RWPE1 (cell line): Measurements from ENCODE around the gene WDR35.
"Not testable (repeated sequence)": the region's sequence is repeated elsewhere in the genome, so short reads cannot be mapped to it uniquely, and the experiment has no call there.

ENCODE experiments used
- CTCF ChIA-PET: fragments of 350-600 bp; sonication (Branson Sonifier 250); formaldehyde crosslinking; extraction: SDS; loops from one replicate; lab custom pipeline; 2021; lab: Yijun Ruan, JAX
- POLR2A ChIA-PET: fragments of 400-600 bp; formaldehyde crosslinking; extraction: SDS; loops from one replicate; lab custom pipeline; 2020; ENCODE audit warnings: antibody characterized with exemption; ENCODE audit not compliant: low non-redundant PET; lab: Yijun Ruan, JAX
- DNase-seq: peaks from one replicate; pipeline ENCODE4 v3.0.0; 2012; ENCODE audit warnings: low spot score
- H3K27ac ChIP-seq: fragments of 450-650 bp; 2 replicates; pipeline ENCODE4 v1.5.1; 2017
- CTCF ChIP-seq: fragments of 450-650 bp; conservative IDR thresholded peaks from 2 replicates; pipeline ENCODE4 v1.5.1; 2017; ENCODE audit warnings: low read depth, mild to moderate bottlenecking

WDR35 gene

GRCh38 chr2:19885791-19886190 lies 104.1 kb downstream of the WDR35 start:
- ChIA-PET CTCF (no interaction called here), POLR2A (no interaction called here)
- no peak for TF ChIP-seq CTCF
- H3K27ac ChIP-seq, result no peak overlapping the region
- no peak for DNase-seq

- no peak overlapping the region for H3K27ac ChIP-seq
- ChIA-PET CTCF (no interaction called here), POLR2A (no interaction called here)
- no peak for TF ChIP-seq CTCF
- DNase-seq, result no peak
These were observed 105.8 kb downstream of the WDR35 start for GRCh38 chr2:19883971-19884720.

- H3K27ac ChIP-seq, result no peak overlapping the region
- POLR2A ChIA-PET, result no interaction called here
- no peak for TF ChIP-seq CTCF
- no peak for DNase-seq
- CTCF ChIA-PET, result no interaction called here
These were observed 106.4 kb downstream of the WDR35 start for GRCh38 chr2:19883486-19883885.

GRCh38 chr2:19882286-19882685 lies 107.6 kb downstream of the WDR35 start:
- DNase-seq, result no peak
- ChIA-PET CTCF (interaction anchor here (0.6 kb wide), 2 partner anchors 19 to 111 kb away, joined by 3 to 5 read pairs; no protein-coding TSS in a partner anchor), POLR2A (no interaction called here)
- H3K27ac ChIP-seq, result no peak overlapping the region
- no peak for TF ChIP-seq CTCF

- no peak overlapping the region for H3K27ac ChIP-seq
- ChIA-PET CTCF (interaction anchor here (0.6 kb wide), 1 partner anchor 111 kb away, joined by 5 read pairs; no protein-coding TSS in a partner anchor), POLR2A (no interaction called here)
- TF ChIP-seq CTCF, result no peak
- DNase-seq, result no peak
These were observed 108.0 kb downstream of the WDR35 start for GRCh38 chr2:19881908-19882265.

- CTCF ChIA-PET, result no interaction called here
These were observed 108.5 kb downstream of the WDR35 start for GRCh38 chr2:19881221-19881907.

GRCh38 chr2:19880191-19880590 lies 109.7 kb downstream of the WDR35 start:
- DNase-seq, POLR2A ChIA-PET, H3K27ac ChIP-seq: not testable (repeated sequence)
- CTCF ChIA-PET, result interaction anchor here (0.6 kb wide), 1 partner anchor 20 kb away, joined by 4 read pairs; no protein-coding TSS in a partner anchor

More at GRCh38 chr2:19881221-19881907, 108.5 kb downstream of the WDR35 start:
- no peak for DNase-seq
- POLR2A ChIA-PET, result no interaction called here
- no peak for TF ChIP-seq CTCF
- H3K27ac ChIP-seq, result no peak overlapping the region
